ENCODE measurements around the gene NR6A1. TPM values are rescaled to one million over a fixed set of nuclear protein-coding genes. Genes with fewer than 3 reads are reported as not detected.

The NR6A1 gene
- polyA plus RNA-seq, 1 donor from 2014 or later: 4.3 TPM

DNA sequence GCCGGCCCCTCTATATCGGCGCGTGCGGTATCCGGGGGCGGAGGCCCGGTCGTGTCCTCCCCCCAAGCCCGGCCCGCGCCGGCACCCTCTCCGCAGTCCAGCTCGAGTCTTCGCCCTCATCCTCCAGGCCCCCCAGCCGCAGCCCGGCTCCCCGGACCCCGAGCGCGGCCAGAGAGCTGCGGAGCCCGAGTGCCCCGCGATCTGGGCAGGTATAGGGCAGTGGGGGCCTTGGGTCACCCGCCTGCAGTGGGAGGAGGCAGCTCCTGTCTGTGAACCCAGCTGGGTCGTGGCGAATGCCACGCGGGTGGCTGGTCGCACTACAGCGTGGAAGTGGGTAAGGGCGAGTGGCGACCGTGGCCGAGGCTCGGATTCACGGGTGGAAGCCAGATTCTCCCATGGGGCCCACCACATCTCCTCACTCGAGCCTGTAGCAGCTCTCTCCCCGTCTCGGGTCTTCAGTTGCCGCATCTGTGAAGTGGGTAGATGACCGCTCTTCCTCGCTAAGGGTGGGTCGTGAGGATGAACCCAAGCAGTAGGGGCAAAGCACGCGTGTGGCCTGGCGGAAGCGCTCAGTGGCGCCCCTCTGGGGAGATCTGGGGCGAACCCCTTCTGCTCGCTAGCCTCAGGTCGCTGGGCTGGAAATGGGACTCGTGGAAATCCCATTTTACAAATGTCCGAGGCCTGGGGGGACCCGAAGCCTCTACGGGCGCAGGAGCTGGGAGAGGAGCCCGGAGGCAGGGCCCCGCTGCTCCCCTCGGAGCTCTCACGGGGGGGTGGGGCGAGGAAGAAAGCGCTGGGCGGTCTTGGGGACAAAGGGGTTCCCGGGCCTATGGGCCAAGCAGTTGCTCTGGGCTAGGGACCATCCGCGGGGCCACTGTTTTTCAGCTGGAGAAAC, 265.9 kb downstream of the NR6A1 start:
- no peak overlapping the region for H3K4me3 ChIP-seq (ENCODE audit: low read length)

DNA sequence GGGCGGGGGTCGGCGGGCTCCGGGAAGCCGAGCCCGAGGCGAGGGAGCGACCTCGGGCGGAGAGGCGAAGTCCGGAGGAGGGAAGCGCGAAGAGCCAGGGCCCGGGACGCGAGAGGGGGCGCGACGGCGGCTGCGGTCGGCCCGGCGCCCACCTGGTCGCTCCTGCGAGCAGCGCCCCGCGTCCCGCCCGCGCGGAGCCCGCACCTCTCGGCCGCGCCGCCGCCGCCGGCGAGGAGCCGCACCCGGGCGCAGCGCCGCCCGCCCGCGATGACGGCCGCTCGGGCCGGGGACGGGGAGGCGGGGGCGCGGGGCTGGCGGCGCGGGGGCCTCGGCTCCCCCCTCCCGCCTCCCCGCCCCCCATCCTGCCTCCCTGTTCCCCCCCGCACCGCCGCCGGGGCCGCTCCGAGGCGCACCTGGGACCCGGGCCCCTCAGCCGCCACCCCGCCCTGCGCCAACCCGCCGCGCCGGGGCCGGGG, 266.5 kb downstream of the NR6A1 start:
- H3K4me3 ChIP-seq (ENCODE audit: low read length): peak overlapping the region; percentile 47
- no peaks in the 10 kb centered on the region for H3K9me3 ChIP-seq (ENCODE audit: low read length)
- no peaks in the 10 kb centered on the region for H3K79me2 ChIP-seq (replicated peaks; ENCODE audit: insufficient read depth, low read length)
- H3K4me2 ChIP-seq (ENCODE audit: low read length): no peak overlapping the region
- H3K9me2 ChIP-seq (ENCODE audit: insufficient read depth, low read length): no peaks in the 10 kb centered on the region
- no peaks in the 10 kb centered on the region for H3F3A ChIP-seq (ENCODE audit: insufficient read depth, low read length, poor library complexity, severe bottlenecking)
- H2AFZ ChIP-seq (ENCODE audit: low read depth, low read length): no peak overlapping the region
- H3K27ac ChIP-seq (ENCODE audit: low read length): no peak overlapping the region
- H3K27me3 ChIP-seq (ENCODE audit: insufficient read depth, low read depth, low read length): peaks cover 61% of the 10 kb centered on the region
- TF ChIP-seq, protein P1, sequence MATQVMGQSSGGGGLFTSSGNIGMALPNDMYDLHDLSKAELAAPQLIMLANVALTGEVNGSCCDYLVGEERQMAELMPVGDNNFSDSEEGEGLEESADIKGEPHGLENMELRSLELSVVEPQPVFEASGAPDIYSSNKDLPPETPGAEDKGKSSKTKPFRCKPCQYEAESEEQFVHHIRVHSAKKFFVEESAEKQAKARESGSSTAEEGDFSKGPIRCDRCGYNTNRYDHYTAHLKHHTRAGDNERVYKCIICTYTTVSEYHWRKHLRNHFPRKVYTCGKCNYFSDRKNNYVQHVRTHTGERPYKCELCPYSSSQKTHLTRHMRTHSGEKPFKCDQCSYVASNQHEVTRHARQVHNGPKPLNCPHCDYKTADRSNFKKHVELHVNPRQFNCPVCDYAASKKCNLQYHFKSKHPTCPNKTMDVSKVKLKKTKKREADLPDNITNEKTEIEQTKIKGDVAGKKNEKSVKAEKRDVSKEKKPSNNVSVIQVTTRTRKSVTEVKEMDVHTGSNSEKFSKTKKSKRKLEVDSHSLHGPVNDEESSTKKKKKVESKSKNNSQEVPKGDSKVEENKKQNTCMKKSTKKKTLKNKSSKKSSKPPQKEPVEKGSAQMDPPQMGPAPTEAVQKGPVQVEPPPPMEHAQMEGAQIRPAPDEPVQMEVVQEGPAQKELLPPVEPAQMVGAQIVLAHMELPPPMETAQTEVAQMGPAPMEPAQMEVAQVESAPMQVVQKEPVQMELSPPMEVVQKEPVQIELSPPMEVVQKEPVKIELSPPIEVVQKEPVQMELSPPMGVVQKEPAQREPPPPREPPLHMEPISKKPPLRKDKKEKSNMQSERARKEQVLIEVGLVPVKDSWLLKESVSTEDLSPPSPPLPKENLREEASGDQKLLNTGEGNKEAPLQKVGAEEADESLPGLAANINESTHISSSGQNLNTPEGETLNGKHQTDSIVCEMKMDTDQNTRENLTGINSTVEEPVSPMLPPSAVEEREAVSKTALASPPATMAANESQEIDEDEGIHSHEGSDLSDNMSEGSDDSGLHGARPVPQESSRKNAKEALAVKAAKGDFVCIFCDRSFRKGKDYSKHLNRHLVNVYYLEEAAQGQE (IDR thresholded peaks at IDR 0.05; ENCODE audit: borderline replicate concordance): no peak
- TF ChIP-seq EP300 (conservative IDR thresholded peaks at IDR 0.05; ENCODE audit: poor library complexity, severe bottlenecking) (no peak), SMC3 (conservative IDR thresholded peaks at IDR 0.05; ENCODE audit: poor library complexity) (no peak), MXI1 (conservative IDR thresholded peaks at IDR 0.05; ENCODE audit: poor library complexity, severe bottlenecking) (no peak), TAF1 (IDR thresholded peaks at IDR 0.05; ENCODE audit: low read depth) (no peak), EZH2 (IDR thresholded peaks at IDR 0.05; ENCODE audit: borderline replicate concordance, insufficient read depth, low read length, poor library complexity, severe bottlenecking) (no peak), RAD21 (conservative IDR thresholded peaks at IDR 0.05) (no peak), POLR2AphosphoS5 (IDR thresholded peaks at IDR 0.05) (no peak)
- TF ChIP-seq, protein P2, sequence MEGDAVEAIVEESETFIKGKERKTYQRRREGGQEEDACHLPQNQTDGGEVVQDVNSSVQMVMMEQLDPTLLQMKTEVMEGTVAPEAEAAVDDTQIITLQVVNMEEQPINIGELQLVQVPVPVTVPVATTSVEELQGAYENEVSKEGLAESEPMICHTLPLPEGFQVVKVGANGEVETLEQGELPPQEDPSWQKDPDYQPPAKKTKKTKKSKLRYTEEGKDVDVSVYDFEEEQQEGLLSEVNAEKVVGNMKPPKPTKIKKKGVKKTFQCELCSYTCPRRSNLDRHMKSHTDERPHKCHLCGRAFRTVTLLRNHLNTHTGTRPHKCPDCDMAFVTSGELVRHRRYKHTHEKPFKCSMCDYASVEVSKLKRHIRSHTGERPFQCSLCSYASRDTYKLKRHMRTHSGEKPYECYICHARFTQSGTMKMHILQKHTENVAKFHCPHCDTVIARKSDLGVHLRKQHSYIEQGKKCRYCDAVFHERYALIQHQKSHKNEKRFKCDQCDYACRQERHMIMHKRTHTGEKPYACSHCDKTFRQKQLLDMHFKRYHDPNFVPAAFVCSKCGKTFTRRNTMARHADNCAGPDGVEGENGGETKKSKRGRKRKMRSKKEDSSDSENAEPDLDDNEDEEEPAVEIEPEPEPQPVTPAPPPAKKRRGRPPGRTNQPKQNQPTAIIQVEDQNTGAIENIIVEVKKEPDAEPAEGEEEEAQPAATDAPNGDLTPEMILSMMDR (IDR thresholded peaks at IDR 0.05; ENCODE audit: poor library complexity, severe bottlenecking): no peak
- H3K36me3 ChIP-seq (ENCODE audit: insufficient read depth, low read length): no peaks in the 10 kb centered on the region
- no peak overlapping the region for H3K9ac ChIP-seq (ENCODE audit: low read length)
- H4K20me1 ChIP-seq (ENCODE audit: insufficient read depth): no peaks in the 10 kb centered on the region

More for the DNA sequence above, 265.9 kb downstream of the NR6A1 start:
- H2AFZ ChIP-seq (ENCODE audit: low read depth, low read length): no peak overlapping the region
- no peaks in the 10 kb centered on the region for H3K79me2 ChIP-seq (replicated peaks; ENCODE audit: insufficient read depth, low read length)
- no peaks in the 10 kb centered on the region for H3K9me3 ChIP-seq (ENCODE audit: low read length)
- H3F3A ChIP-seq (ENCODE audit: insufficient read depth, low read length, poor library complexity, severe bottlenecking): no peaks in the 10 kb centered on the region
- TF ChIP-seq EP300 (conservative IDR thresholded peaks at IDR 0.05; ENCODE audit: poor library complexity, severe bottlenecking) (no peak), EZH2 (IDR thresholded peaks at IDR 0.05; ENCODE audit: borderline replicate concordance, insufficient read depth, low read length, poor library complexity, severe bottlenecking) (peak; percentile 90)
- peaks cover 61% of the 10 kb centered on the region for H3K27me3 ChIP-seq (ENCODE audit: insufficient read depth, low read depth, low read length)
- no peak overlapping the region for H3K9ac ChIP-seq (ENCODE audit: low read length)
- H3K4me2 ChIP-seq (ENCODE audit: low read length): no peak overlapping the region
- no peak overlapping the region for H3K27ac ChIP-seq (ENCODE audit: low read length)
- no peaks in the 10 kb centered on the region for H4K20me1 ChIP-seq (ENCODE audit: insufficient read depth)
- H3K36me3 ChIP-seq (ENCODE audit: insufficient read depth, low read length): no peaks in the 10 kb centered on the region
- H3K9me2 ChIP-seq (ENCODE audit: insufficient read depth, low read length): no peaks in the 10 kb centered on the region
